ENCODE measurements around the gene TUBGCP3. TPM values are rescaled to one million over a fixed set of nuclear protein-coding genes. Genes with fewer than 3 reads are reported as not detected.

The TUBGCP3 gene
- total RNA-seq, 1 experiment from 2014 or later, result 37.3 TPM

- no peak for TF ChIP-seq CTCF (conservative IDR thresholded peaks at IDR 0.05)
- DNase-seq, result no peak
These were observed 100.8 kb downstream of the TUBGCP3 start for GRCh38 chr13:112487127-112487517.

More at GRCh38 chr13:112487127-112487517, 100.8 kb downstream of the TUBGCP3 start:
- Histone ChIP-seq H2BK120ac (ENCODE audit: low read depth, low read length, poor library complexity, severe bottlenecking) (no peak overlapping the region), H2BK15ac (ENCODE audit: low read depth, low read length) (no peak overlapping the region), H4K91ac (ENCODE audit: insufficient read length, low read depth, low read length) (no peak overlapping the region), H3K9ac (ENCODE audit: extremely low read depth, insufficient read length, low read length) (no peak overlapping the region), H4K8ac (replicated peaks; ENCODE audit: insufficient read length, low read depth, low read length) (no peak overlapping the region), H2BK20ac (ENCODE audit: low read depth, low read length, poor library complexity, severe bottlenecking) (no peak overlapping the region), H3K79me2 (ENCODE audit: insufficient read depth, low read length) (no peaks in the 10 kb centered on the region), H3K4me1 (ENCODE audit: insufficient read depth, low read length) (no peaks in the 10 kb centered on the region), H3K79me1 (ENCODE audit: insufficient read depth, low read depth, low read length, poor library complexity, severe bottlenecking) (no peaks in the 10 kb centered on the region), H3K14ac (ENCODE audit: insufficient read depth, low read length) (no peak overlapping the region), H3K9me3 (ENCODE audit: control insufficient read depth, low read depth, low read length) (no peaks in the 10 kb centered on the region), H3K27me3 (ENCODE audit: insufficient read depth, low read length) (no peaks in the 10 kb centered on the region), H3K27ac (ENCODE audit: insufficient read length, low read depth, low read length) (no peak overlapping the region), H4K5ac (ENCODE audit: insufficient read length, low read depth, low read length) (no peak overlapping the region), H4K20me1 (ENCODE audit: control insufficient read depth, insufficient read depth, insufficient read length) (no peaks in the 10 kb centered on the region), H3K23me2 (ENCODE audit: insufficient read length, low read depth, low read length, poor library complexity, severe bottlenecking) (no peaks in the 10 kb centered on the region), H3T11ph (ENCODE audit: low read length) (no peak overlapping the region), H2BK5ac (ENCODE audit: insufficient read length, low read length) (no peak overlapping the region), H2AK5ac (ENCODE audit: insufficient read length, low read length) (no peak overlapping the region), H3K56ac (ENCODE audit: insufficient read length, low read depth, low read length) (no peak overlapping the region), H3K18ac (ENCODE audit: insufficient read length, low read depth, low read length) (no peak overlapping the region), H3K23ac (ENCODE audit: insufficient read length, low read depth, low read length) (no peak overlapping the region), H3K4ac (ENCODE audit: low read depth, low read length) (no peak overlapping the region), H2AFZ (ENCODE audit: low read length) (no peak overlapping the region), H2BK12ac (ENCODE audit: insufficient read length, low read depth, low read length) (no peak overlapping the region), H3K4me2 (ENCODE audit: insufficient read depth, insufficient read length, low read length) (no peak overlapping the region)
- Mint-ChIP-seq H3K4me3 (no peak overlapping the region), H3K36me3 (ENCODE audit: insufficient read depth in 1 of 3, low read depth in 3 of 3) (peaks cover 9 to 16% (median 14%) of the 10 kb centered on the region in 3 experiments; a peak in 6 of 7 replicates), H3K9me3 (no peaks in the 10 kb centered on the region), H3K27ac (no peak overlapping the region; a peak in 1 of 7 replicates), H3K4me1 (no peaks in the 10 kb centered on the region), H3K27me3 (ENCODE audit: low read depth) (no peaks in the 10 kb centered on the region)
- no CpG with 5 or more reads among the region's 8 CpGs for WGBS (ENCODE audit: extremely low coverage, insufficient read length, low lambda C conversion rate)

Measured in H9 (cell line).